T-helper 2 cell treated with Interferon-gamma antibody and Interleukin-4, amounts not matched to agents 100 ng/mL and 5 ng/mL, for 36 hours (primary cell): Measurements from ENCODE around the gene ATP1A1. TPM values are rescaled to one million over a fixed set of nuclear protein-coding genes. Genes with fewer than 3 reads are reported as not detected.

Experiments
- intact Hi-C: fragments of 100-400 bp; cut with micrococcal nuclease; formaldehyde crosslinking; loops from one replicate; pipeline ENCODE4 v1.15.1; 2023
- total RNA-seq: library from RNA; stranded (reverse); gene quantifications from 2 replicates; pipeline ENCODE4 v1.2.3, GENCODE V29; 2022

The ATP1A1 gene
- total RNA-seq, 1 donor from 2014 or later: 223 TPM

DNA sequence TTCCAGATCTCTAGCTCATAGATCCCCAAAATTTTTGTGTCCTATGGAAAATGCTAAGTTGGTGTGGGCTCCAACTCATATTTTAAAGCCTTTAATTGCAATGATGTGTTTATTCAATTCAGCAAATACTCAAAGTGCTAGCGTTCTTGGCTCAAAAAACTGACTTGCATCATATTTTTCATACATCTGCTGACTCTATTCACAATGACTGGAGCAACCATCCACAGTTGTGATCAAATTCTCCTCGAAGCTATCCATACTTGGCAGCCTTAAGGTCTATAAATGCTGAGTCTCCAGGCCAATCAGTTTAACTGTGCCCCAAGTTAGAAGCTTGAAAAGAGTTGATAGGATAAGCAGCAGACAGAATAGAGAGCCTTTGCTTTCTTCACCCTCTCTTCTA is 2.9 kb upstream of the ATP1A1 start:
- intact Hi-C loops: loop anchor here (5.0 to 10.0 kb wide), 4 partner anchors 202 to 1235 kb away; partner anchors contain the start of genes CD58, TENT5C and VANGL1

- intact Hi-C loops: loop anchor here (2.0 to 10.0 kb wide), 7 partner anchors 133 to 1289 kb away; partner anchors contain the start of genes CD58, TENT5C and VANGL1
Measured at GRCh38 chr1:116371752-116372151, 1.3 kb upstream of the ATP1A1 start.

DNA sequence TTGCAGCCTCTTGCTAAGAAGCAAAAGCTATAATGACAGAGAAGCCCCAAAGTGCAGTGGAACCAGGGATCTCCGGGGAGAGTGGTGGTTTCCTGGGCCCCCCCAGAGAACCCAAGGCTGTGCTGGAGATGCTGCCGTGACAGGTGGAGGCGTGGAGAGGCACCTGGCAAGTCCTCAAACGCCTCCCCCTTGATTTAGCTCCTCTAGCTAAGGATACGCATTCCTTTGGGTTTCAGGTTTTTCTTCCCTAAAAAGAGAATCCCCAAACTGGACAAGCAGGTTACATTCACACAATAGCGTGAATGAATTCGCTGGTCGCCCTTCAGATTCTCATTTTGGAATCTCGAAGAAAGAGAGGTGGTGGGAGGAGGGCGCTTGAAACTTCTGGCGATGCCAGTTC is 853 bp upstream of the ATP1A1 start:
- intact Hi-C loops: loop anchor here (2.0 to 10.0 kb wide), 7 partner anchors 133 to 1289 kb away; partner anchors contain the start of genes CD58, TENT5C and VANGL1

GRCh38 chr1:116373431-116374352 is 648 bp downstream of the ATP1A1 start:
- intact Hi-C loops: loop anchor here (1.0 to 10.0 kb wide), 9 partner anchors 45 to 1287 kb away; partner anchors contain the start of genes CD58, TENT5C and VANGL1

DNA sequence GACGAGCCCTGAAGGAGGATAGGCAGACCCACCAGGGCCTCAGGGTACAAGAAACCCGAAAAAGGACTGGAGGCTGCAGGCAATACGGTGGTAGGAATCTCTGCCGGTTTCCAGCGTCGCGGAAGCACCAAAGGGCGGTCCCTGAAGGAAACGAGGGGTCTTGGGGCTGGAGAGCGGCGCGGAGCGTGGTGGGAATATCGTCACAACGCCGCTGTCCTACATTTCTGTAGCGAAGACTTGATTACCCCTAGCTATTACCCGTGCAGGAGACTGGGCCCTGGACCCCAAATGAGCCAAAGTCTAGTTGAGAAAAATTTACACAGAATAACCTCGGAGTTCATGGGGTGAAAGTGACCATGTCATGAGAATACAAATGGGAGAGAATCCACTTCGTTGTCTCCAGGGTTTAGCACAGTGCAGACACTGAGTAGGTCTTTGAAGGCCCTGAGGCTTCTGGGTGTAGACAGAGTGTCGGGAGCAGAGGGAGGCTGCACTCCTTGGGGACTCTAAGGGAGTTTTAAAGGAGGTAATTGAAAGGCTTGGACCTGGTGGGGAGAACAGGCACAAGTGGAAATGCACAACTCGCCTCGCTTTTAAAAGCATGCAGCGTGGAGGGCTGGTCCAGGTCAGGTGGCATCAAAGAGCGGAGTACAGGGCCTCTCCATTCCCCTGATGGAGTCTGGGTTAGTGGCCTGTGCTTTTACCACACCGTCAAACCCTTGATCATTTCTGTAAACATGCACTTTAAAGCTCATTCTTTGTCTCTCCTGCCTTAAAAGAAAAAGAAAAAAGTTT is 1.5 kb downstream of the ATP1A1 start:
- intact Hi-C loops: loop anchor here (5.0 to 10.0 kb wide), 5 partner anchors 198 to 1230 kb away; partner anchors contain the start of genes CD58, TENT5C and VANGL1

DNA sequence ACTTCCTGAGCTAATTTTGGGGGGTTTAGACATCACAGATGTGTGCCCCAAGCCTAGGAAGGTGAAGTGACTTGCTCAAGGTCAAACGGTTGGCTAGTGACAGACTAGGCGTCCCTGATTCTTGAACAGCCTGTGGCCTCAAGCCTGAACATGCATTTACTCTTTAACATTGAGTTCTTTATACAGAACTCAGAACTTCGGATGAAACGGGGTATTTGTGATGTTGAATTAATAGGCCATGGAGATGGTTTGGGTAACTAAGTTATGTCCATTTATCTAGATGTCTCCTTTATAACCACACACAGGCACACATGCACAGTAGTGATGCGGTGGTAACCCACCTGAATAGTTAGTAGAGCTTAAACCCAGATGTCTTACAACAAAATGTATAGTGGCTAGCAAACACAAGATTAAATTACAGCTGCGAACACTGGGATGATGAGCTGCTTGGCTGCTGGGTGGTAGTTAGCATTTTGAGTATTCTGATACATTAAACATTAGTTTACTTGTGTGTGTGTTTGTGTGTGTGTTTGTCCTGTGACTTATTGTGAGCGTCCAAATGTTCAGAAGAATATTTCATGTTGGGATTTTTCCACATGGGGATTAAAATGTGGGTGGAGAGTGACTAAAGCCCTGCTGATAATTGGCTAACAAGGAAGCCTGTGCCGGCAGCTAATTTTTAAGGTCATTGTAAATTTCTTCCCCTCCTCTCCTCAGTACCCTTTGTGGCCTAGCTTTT is 2.3 kb downstream of the ATP1A1 start:
- intact Hi-C loops: loop anchor here (5.0 to 10.0 kb wide), 3 partner anchors 208 to 1229 kb away; partner anchors contain the start of gene TENT5C

GRCh38 chr1:116375887-116376728 is 3.1 kb downstream of the ATP1A1 start:
- intact Hi-C loops: loop anchor here (2.0 to 10.0 kb wide), 5 partner anchors 15 to 1229 kb away; partner anchors contain the start of genes MAN1A2 and TENT5C

DNA sequence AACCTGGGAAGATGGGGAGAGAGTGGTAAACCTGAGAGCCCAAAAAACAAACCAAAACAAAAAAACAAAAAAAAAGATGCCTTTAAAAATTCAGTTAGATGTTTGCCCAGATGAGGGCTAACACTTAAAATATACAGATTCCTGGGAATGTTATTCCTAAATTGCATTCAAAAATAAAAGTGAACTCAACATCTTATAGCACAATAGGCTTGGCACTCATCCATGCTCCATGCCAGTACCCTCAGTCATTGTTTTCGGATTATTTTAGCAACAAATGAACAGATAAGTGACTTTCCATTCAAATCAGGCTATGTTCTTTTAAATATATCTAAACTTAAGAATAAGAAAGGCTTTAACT is 3.7 kb downstream of the ATP1A1 start:
- intact Hi-C loops: loop anchor here (1.0 to 10.0 kb wide), 6 partner anchors 14 to 1228 kb away; partner anchors contain the start of genes MAN1A2 and TENT5C

GRCh38 chr1:116377541-116378529 is 4.8 kb downstream of the ATP1A1 start:
- intact Hi-C loops: loop anchor here (1.0 to 10.0 kb wide), 6 partner anchors 13 to 1227 kb away; partner anchors contain the start of genes MAN1A2 and TENT5C

DNA sequence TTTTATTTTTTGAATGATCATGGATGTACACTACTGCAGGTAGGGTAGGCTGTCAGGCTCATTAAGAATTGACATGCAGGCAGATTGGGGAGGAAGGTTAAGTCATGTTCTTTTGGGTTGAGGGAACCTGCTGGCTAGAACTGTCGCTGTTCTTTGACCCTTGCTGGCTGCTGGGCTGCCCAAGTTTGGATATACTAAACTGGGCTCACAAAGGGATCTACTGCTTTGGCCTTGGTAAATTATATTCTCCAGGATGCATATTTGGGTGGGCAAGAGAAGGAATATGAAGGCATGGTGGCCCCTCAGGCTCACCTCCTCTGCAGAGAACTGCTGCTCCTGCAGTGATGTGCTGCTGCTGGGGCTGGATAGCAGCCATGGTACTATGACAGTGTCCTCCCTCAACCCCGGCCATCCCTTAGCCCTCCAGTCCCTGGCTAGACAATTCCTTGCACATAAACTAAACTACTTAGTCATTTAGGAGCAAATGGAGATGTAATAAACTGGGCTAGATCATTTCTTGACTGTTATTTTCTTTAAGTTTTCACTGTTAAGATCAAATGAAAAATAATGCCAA is 6.1 kb downstream of the ATP1A1 start:
- intact Hi-C loops: loop anchor here (5.0 to 10.0 kb wide), 3 partner anchors 212 to 1226 kb away; partner anchors contain the start of gene TENT5C

DNA sequence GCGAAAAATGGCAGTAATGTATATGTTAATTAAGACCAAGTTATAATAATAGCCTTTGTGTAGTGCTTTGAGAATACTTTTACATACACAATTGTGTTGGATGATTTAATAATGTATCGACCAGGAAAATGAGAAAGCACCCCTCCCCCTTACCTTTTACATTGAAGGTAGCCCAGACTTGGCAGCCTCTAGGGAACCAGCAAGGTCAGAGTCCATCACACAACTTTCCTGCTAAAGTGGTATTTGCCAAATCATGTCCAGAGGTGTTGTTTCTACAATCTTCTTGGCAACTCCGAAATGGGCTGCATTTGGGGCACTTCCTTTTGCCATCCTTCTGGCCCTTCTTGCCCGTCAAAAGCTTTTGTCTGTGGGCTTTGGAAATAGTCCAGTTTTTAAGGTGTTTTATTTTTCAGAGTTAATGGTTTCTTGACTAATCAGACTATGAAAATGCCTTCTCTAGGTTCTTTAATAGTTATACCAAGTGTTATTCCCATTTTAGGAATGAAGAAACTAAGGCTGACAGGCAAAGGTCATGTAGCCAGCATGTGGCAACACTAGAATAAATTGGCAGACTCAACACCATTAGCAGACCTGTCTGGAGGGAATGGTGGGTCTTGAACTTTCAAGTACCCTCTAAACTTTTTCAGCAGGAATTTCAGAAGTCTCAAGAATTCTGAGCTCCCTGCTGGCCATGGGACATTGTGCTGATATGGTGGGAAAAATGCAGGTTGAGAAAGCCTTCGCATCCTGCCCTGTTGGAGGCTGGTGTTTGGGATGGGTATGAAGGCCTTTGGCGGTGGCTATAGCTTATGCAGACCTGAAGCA is 6.8 kb downstream of the ATP1A1 start:
- intact Hi-C loops: loop anchor here (5.0 to 10.0 kb wide), 3 partner anchors 213 to 1225 kb away; partner anchors contain the start of gene TENT5C

DNA sequence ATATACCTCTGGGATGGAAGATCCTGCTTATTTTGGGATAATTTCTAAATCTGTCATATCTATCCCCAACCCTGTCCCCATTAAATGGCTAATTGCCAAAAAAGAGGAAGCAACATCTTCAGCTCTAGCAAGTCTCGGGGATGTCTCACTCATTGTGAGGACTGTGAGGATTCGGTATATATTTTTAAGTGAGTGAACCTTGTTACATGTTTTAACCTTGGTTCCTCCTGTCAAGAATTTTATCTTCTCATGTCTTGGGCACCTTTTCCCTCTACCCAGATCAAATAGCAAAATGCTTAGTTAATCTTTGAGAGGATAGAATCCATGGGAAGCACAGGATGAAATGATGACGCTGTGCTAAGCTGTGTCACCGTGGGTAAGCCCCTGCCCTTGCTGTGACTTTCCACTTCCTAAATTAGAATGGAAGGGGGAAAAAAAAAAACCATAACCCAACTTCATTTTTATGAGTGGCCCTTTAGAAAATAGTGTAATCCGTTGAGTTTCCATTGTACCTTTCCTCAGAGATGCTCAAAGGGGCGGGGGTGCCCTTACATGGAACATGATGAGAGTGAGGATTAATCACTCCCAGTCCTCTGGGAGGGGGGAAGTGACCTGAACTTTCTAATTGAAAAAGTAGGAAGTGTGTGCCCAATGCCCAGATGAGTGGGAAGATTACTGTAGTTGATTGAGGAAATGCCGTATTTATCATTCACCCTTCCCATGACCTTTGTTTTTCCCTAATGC is 7.6 kb downstream of the ATP1A1 start:
- intact Hi-C loops: no loop called here

- intact Hi-C loops: loop anchor here (1.0 kb wide), 1 partner anchor 36 kb away; no protein-coding TSS in a partner anchor
Measured at GRCh38 chr1:116382321-116382720, 9.3 kb downstream of the ATP1A1 start.

DNA sequence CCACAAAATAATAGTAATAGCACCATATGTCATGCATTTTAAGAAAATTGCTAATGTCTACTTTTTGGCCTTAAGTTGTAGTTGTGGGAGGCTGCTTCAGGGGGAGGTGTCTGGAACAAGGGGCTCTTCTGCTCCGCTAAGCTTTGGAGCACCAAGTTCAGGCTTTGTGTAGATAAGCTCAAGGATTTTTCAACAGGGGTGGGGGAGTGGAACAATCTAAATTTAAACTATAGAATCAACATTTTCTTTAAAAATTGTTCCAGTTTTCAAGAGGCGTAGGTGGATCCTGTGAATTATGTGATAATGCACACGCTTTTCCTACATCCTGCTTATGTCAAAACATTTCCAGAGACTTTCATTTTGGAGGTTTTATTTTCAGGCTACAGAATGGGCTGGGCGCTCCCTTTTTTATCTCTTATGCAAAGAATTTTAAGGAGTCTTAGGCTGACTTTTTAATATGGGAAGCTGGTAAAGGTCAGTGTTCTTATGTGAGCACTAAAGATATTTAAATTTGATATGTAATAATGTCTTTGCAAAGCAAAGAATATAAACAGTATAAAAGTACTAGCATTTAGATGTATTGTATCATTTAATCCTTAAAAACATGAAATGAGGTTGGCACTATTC is 9.9 kb downstream of the ATP1A1 start:
- intact Hi-C loops: loop anchor here (1.0 kb wide), 1 partner anchor 35 kb away; no protein-coding TSS in a partner anchor

DNA sequence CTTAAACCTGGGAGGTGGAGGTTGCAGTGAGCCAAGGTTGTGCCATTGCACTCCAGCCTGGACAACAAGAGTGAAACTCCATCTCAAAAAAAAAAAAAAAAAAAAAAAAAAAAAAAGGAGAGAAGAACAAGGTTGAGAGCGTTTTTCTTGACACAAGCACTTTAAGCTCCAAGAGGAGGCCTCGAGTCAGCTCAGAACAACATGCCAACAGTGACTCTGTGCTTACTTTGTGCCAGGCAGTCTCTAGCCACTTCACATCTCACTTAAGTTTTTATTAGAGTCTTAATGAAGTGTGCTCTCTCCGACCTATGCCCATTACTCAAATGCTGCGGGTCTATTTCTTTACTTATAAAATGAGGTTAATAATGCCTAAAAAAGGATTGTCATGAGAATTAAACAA is 13.0 kb downstream of the ATP1A1 start:
- intact Hi-C loops: no loop called here

GRCh38 chr1:116387551-116387950 is 14.5 kb downstream of the ATP1A1 start:
- intact Hi-C loops: no loop called here
